Rectal smooth muscle tissue (tissue), 1 donor: ENCODE measurements around the gene IER5L.

Source experiments
- H3K27ac ChIP-seq: one replicate; pipeline ENCODE4 v1.7.0; 2013; ENCODE audit warnings: low read depth, low read length, inconsistent platforms
- H3K27me3 ChIP-seq: one replicate; pipeline ENCODE4 v1.7.0; 2013; ENCODE audit warnings: low read length; ENCODE audit not compliant: control insufficient read depth, insufficient read depth
- H3K36me3 ChIP-seq: one replicate; pipeline ENCODE4 v1.7.0; 2013; ENCODE audit warnings: low read length; ENCODE audit not compliant: control insufficient read depth, insufficient read depth
- H3K4me1 ChIP-seq: one replicate; pipeline ENCODE4 v1.7.0; 2013; ENCODE audit warnings: low read length; ENCODE audit not compliant: control insufficient read depth, insufficient read depth
- H3K4me3 ChIP-seq: one replicate; pipeline ENCODE4 v1.7.0; 2013; ENCODE audit warnings: low read length
- H3K9ac ChIP-seq: one replicate; pipeline ENCODE4 v1.7.0; 2013; ENCODE audit warnings: low read length

The IER5L gene

GRCh38 chr9:129185402-129185801 lies 7.3 kb upstream of the IER5L start:
- Histone ChIP-seq H3K9ac (no peak overlapping the region), H3K27me3 (no peaks in the 10 kb centered on the region), H3K36me3 (no peaks in the 10 kb centered on the region), H3K4me3 (no peak overlapping the region), H3K27ac (no peak overlapping the region), H3K4me1 (no peaks in the 10 kb centered on the region)

- Histone ChIP-seq H3K27ac (no peak overlapping the region), H3K36me3 (no peaks in the 10 kb centered on the region), H3K4me1 (no peaks in the 10 kb centered on the region)
Measured at GRCh38 chr9:129184596-129185122, 6.6 kb upstream of the IER5L start.

GRCh38 chr9:129184219-129184524 lies 6.1 kb upstream of the IER5L start:
- no peak overlapping the region for H3K27ac ChIP-seq
- no peaks in the 10 kb centered on the region for H3K36me3 ChIP-seq
- H3K27me3 ChIP-seq, result no peaks in the 10 kb centered on the region
- H3K4me1 ChIP-seq, result no peaks in the 10 kb centered on the region
- no peak overlapping the region for H3K9ac ChIP-seq
- no peak overlapping the region for H3K4me3 ChIP-seq

More at GRCh38 chr9:129184596-129185122, 6.6 kb upstream of the IER5L start:
- no peak overlapping the region for H3K4me3 ChIP-seq
- H3K9ac ChIP-seq, result no peak overlapping the region
- H3K27me3 ChIP-seq, result no peaks in the 10 kb centered on the region

GRCh38 chr9:129183495-129184218 lies 5.6 kb upstream of the IER5L start:
- H3K27me3 ChIP-seq, result no peaks in the 10 kb centered on the region
- no peak overlapping the region for H3K27ac ChIP-seq
- no peaks in the 10 kb centered on the region for H3K4me1 ChIP-seq
- H3K36me3 ChIP-seq, result no peaks in the 10 kb centered on the region
- H3K9ac ChIP-seq, result no peak overlapping the region
- H3K4me3 ChIP-seq, result no peak overlapping the region

- no peaks in the 10 kb centered on the region for H3K4me1 ChIP-seq
- H3K27ac ChIP-seq, result no peak overlapping the region
- H3K36me3 ChIP-seq, result no peaks in the 10 kb centered on the region
- no peak overlapping the region for H3K4me3 ChIP-seq
- no peak overlapping the region for H3K9ac ChIP-seq
- no peaks in the 10 kb centered on the region for H3K27me3 ChIP-seq
Measured at GRCh38 chr9:129182625-129183494, 4.8 kb upstream of the IER5L start.

- Histone ChIP-seq H3K27me3 (no peaks in the 10 kb centered on the region), H3K9ac (no peak overlapping the region), H3K4me3 (no peak overlapping the region), H3K27ac (no peak overlapping the region), H3K4me1 (no peaks in the 10 kb centered on the region), H3K36me3 (no peaks in the 10 kb centered on the region)
Measured at GRCh38 chr9:129182122-129182521, 4.1 kb upstream of the IER5L start.

GRCh38 chr9:129181246-129181645 lies 3.2 kb upstream of the IER5L start:
- H3K36me3 ChIP-seq, result no peaks in the 10 kb centered on the region
- no peak overlapping the region for H3K4me3 ChIP-seq
- no peaks in the 10 kb centered on the region for H3K27me3 ChIP-seq
- no peak overlapping the region for H3K27ac ChIP-seq
- H3K4me1 ChIP-seq, result no peaks in the 10 kb centered on the region
- no peak overlapping the region for H3K9ac ChIP-seq

- Histone ChIP-seq H3K27me3 (no peaks in the 10 kb centered on the region), H3K4me1 (no peaks in the 10 kb centered on the region), H3K36me3 (no peaks in the 10 kb centered on the region), H3K27ac (no peak overlapping the region), H3K4me3 (peak overlapping the region; percentile 43), H3K9ac (no peak overlapping the region)
Measured at GRCh38 chr9:129178568-129179382, 714 bp upstream of the IER5L start.

- Histone ChIP-seq H3K36me3 (no peaks in the 10 kb centered on the region), H3K4me1 (peaks cover 3% of the 10 kb centered on the region), H3K4me3 (peak overlapping the region; percentile 85), H3K27ac (peak overlapping the region; percentile 60), H3K9ac (peak overlapping the region; percentile 49), H3K27me3 (no peaks in the 10 kb centered on the region)
Measured at GRCh38 chr9:129177443-129177790, 644 bp downstream of the IER5L start.

GRCh38 chr9:129176701-129177442 lies 1.2 kb downstream of the IER5L start:
- Histone ChIP-seq H3K4me1 (peaks cover 3% of the 10 kb centered on the region), H3K4me3 (peak overlapping the region; percentile 77), H3K27me3 (peaks cover 2% of the 10 kb centered on the region), H3K36me3 (no peaks in the 10 kb centered on the region), H3K9ac (peak overlapping the region; percentile 25), H3K27ac (peak overlapping the region; percentile 99)

GRCh38 chr9:129175825-129176633 lies 2.0 kb downstream of the IER5L start:
- Histone ChIP-seq H3K9ac (peak overlapping the region; percentile 38), H3K27me3 (peaks cover 3% of the 10 kb centered on the region), H3K27ac (peak overlapping the region; percentile 99), H3K4me1 (peaks cover 3% of the 10 kb centered on the region), H3K36me3 (no peaks in the 10 kb centered on the region), H3K4me3 (peak overlapping the region; percentile 77)
